PC-3 (cell line): ENCODE measurements around the gene ITPR3. TPM values are rescaled to one million over a fixed set of nuclear protein-coding genes. Genes with fewer than 3 reads are reported as not detected.

Source experiments
- ATAC-seq: fragments of 200-7000 bp; cut with Tn5 transposase; 2 replicates; pipeline ENCODE4 v1.9.1; 2020; ENCODE audit warnings: mild to moderate bottlenecking, moderate library complexity
- BruUV-seq: library from RNA; stranded (reverse); fragments of 400-500 nt; replicated peaks from 2 replicates; lab custom pipeline; 2021; lab: Mats Ljungman, UMichigan
- CTCF ChIA-PET: fragments of 300-600 bp; sonication (Branson Sonifier 250); formaldehyde crosslinking; loops from one replicate; lab custom pipeline; 2022; ENCODE audit warnings: antibody characterized with exemption; lab: Charles Lee
- POLR2A ChIA-PET: fragments of 300-600 bp; sonication (Branson Sonifier 250); formaldehyde crosslinking; loops from one replicate; lab custom pipeline; 2022; ENCODE audit warnings: antibody characterized with exemption; ENCODE audit not compliant: unreplicated experiment; lab: Charles Lee
- DNase-seq: peaks from one replicate; pipeline ENCODE4 v3.0.0-alpha.2; 2015
- H2AFZ ChIP-seq: fragments of 300-600 bp; sonication (generic); 2 replicates; pipeline ENCODE4 v1.6.0; 2016; ENCODE audit warnings: antibody characterized with exemption, low read length
- H3F3A ChIP-seq: fragments of 300-600 bp; sonication (generic); one replicate; pipeline ENCODE4 v1.6.0; 2017; ENCODE audit warnings: antibody characterized with exemption, low read length, control low read depth, mild to moderate bottlenecking; ENCODE audit not compliant: unreplicated experiment
- H3K27ac ChIP-seq: fragments of 300-600 bp; sonication (generic); 2 replicates; pipeline ENCODE4 v1.5.1; 2016; ENCODE audit warnings: mild to moderate bottlenecking, low read length
- H3K27me3 ChIP-seq: fragments of 300-600 bp; sonication (generic); 2 replicates; pipeline ENCODE4 v1.6.1; 2016; ENCODE audit warnings: low read length, mixed read lengths
- H3K36me3 ChIP-seq: fragments of 300-600 bp; sonication (generic); 2 replicates; pipeline ENCODE4 v1.6.1; 2016; ENCODE audit warnings: low read depth, mixed run types, low read length, mixed read lengths
- H3K4me1 ChIP-seq: fragments of 300-600 bp; sonication (generic); 2 replicates; pipeline ENCODE4 v1.5.1; 2016; ENCODE audit warnings: low read length; ENCODE audit not compliant: insufficient read depth
- H3K4me2 ChIP-seq: fragments of 300-600 bp; sonication (generic); 2 replicates; pipeline ENCODE4 v1.6.0; 2016; ENCODE audit warnings: low read length
- H3K4me3 ChIP-seq: fragments of 300-600 bp; sonication (generic); 2 replicates; pipeline ENCODE4 v1.5.1; 2016; ENCODE audit warnings: mild to moderate bottlenecking, low read length, mixed read lengths
- H3K79me2 ChIP-seq: fragments of 300-600 bp; sonication (generic); 2 replicates; pipeline ENCODE4 v1.6.1; 2017; ENCODE audit warnings: low read length, mixed read lengths
- H3K9ac ChIP-seq: fragments of 300-600 bp; sonication (generic); 2 replicates; pipeline ENCODE4 v1.6.0; 2016; ENCODE audit warnings: mild to moderate bottlenecking, low read length
- H3K9me2 ChIP-seq: fragments of 300-600 bp; sonication (generic); replicated peaks from 2 replicates; pipeline ENCODE4 v1.6.1; 2016; ENCODE audit warnings: mixed run types, low read length, mixed read lengths
- H3K9me3 ChIP-seq: fragments of 300-600 bp; sonication (generic); 2 replicates; pipeline ENCODE4 v1.6.1; 2016; ENCODE audit warnings: low read length, mixed read lengths
- H4K20me1 ChIP-seq: fragments of 300-600 bp; sonication (generic); 2 replicates; pipeline ENCODE4 v1.6.1; 2016; ENCODE audit warnings: low read length, mixed read lengths
- EZH2 ChIP-seq: fragments of 300-600 bp; sonication (generic); IDR thresholded peaks from one replicate; pipeline ENCODE4 v1.6.1; 2017; ENCODE audit warnings: antibody characterized with exemption, mild to moderate bottlenecking, low read length; ENCODE audit not compliant: unreplicated experiment
- EZH2phosphoT487 ChIP-seq: fragments of 300-600 bp; sonication (generic); IDR thresholded peaks from 2 replicates; pipeline ENCODE4 v1.6.1; 2018; ENCODE audit warnings: mild to moderate bottlenecking, antibody characterized with exemption, low read length, borderline replicate concordance
- intact Hi-C: fragments of 100-400 bp; cut with micrococcal nuclease; formaldehyde crosslinking; loops from 2 replicates; pipeline ENCODE4 v1.9.0; 2023
- total RNA-seq: library from RNA; depleted of rRNA; stranded (reverse); fragments of >200 nt; gene quantifications from 2 replicates; pipeline ENCODE4 v1.2.3, GENCODE V29; 2014
- TF ChIP-seq, protein P1 (sequence below): fragments of 300-600 bp; sonication (generic); conservative IDR thresholded peaks from 2 replicates; pipeline ENCODE4 v1.5.1; 2017; ENCODE audit warnings: antibody characterized with exemption, low read depth, mild to moderate bottlenecking, low read length

The ITPR3 gene
- total RNA-seq, 1 experiment from 2014 or later, result 41.8 TPM

DNA sequence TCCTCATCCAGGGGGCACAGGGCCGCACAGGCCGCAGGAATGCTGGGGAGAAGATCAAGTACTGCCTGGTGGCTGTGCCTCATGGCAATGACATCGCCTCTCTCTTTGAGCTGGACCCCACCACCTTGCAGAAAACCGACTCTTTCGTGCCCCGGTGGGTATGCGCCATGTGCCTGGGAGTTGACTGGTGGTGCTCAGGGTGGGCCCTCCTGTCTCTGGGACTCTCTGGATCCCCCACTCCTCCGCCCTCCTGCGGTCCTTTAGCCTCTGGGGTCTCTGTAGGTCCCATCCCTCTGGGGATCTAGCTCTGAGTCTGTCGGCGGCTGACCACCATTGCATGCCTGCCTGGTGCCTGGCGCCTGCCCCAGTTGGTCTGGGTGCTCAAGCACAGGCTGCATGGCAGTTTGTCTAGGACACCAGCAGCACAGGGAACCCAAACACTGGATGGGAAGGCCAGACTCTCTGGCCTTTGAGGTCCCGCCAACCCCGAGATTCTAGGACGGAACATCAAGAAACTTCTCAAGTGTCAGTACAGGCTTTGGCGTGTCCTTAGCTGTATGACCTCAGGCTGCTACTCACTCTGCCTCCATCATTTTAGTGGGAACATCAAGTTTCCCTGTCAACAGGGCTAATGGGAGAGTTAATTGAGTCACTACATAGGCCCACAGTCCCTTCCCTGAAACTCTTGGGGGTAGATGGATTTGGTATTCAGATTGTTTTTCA lies 42.8 kb downstream of the ITPR3 start:
- Histone ChIP-seq H3K4me3 (no peak overlapping the region), H3K9me3 (no peaks in the 10 kb centered on the region), H3K4me2 (no peak overlapping the region), H3K27me3 (no peaks in the 10 kb centered on the region), H3K79me2 (no peaks in the 10 kb centered on the region), H3K36me3 (peaks cover 12% of the 10 kb centered on the region), H2AFZ (no peak overlapping the region), H4K20me1 (no peaks in the 10 kb centered on the region), H3K9me2 (no peaks in the 10 kb centered on the region), H3F3A (no peaks in the 10 kb centered on the region), H3K27ac (no peak overlapping the region), H3K9ac (no peak overlapping the region), H3K4me1 (peaks cover 7% of the 10 kb centered on the region)
- intact Hi-C loops, result no loop called here
- CTCF ChIA-PET, result no interaction called here
- ATAC-seq (no peak), DNase-seq (no peak)
- BruUV-seq, result no TSS peak
- POLR2A ChIA-PET, result no interaction called here
- TF ChIP-seq EZH2phosphoT487, result no peak
- TF ChIP-seq, protein P1, sequence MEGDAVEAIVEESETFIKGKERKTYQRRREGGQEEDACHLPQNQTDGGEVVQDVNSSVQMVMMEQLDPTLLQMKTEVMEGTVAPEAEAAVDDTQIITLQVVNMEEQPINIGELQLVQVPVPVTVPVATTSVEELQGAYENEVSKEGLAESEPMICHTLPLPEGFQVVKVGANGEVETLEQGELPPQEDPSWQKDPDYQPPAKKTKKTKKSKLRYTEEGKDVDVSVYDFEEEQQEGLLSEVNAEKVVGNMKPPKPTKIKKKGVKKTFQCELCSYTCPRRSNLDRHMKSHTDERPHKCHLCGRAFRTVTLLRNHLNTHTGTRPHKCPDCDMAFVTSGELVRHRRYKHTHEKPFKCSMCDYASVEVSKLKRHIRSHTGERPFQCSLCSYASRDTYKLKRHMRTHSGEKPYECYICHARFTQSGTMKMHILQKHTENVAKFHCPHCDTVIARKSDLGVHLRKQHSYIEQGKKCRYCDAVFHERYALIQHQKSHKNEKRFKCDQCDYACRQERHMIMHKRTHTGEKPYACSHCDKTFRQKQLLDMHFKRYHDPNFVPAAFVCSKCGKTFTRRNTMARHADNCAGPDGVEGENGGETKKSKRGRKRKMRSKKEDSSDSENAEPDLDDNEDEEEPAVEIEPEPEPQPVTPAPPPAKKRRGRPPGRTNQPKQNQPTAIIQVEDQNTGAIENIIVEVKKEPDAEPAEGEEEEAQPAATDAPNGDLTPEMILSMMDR, result no peak
- no peak for TF ChIP-seq EZH2

DNA sequence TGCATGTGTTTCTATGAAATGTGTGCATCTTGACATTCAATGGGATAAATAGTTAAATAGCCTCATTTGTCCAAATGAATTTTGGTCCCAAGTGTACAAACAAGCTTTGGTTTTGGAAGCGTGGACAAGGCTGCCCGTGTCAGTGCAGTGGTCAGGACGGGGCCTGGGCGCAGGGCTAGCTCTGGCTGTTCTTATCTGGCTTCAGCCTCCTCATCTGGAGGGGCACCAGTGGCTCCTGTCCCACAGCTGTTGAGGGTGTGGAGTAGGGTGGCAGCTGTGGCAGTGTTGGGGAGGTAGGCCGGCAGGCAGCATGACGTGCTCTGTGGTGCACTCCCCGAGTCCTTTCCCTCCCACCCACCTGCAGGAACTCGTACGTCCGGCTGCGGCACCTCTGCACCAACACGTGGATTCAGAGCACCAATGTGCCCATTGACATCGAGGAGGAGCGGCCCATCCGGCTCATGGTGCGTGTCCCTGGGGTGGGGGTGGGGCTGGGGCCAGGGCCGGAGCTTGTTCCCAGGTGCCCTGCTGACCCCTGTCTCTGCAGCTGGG lies 43.5 kb downstream of the ITPR3 start:
- Histone ChIP-seq H3K9ac (no peak overlapping the region), H3K79me2 (no peaks in the 10 kb centered on the region), H3K27me3 (no peaks in the 10 kb centered on the region), H3F3A (no peaks in the 10 kb centered on the region), H3K36me3 (peaks cover 15% of the 10 kb centered on the region), H4K20me1 (no peaks in the 10 kb centered on the region), H3K4me3 (no peak overlapping the region), H3K9me2 (no peaks in the 10 kb centered on the region), H3K27ac (no peak overlapping the region), H3K4me2 (no peak overlapping the region), H3K4me1 (peaks cover 10% of the 10 kb centered on the region), H3K9me3 (no peaks in the 10 kb centered on the region), H2AFZ (no peak overlapping the region)
- ChIA-PET CTCF (no interaction called here), POLR2A (interaction anchor here (0.5 kb wide), 1 partner anchor 58 kb away, joined by 13 read pairs; no protein-coding TSS in a partner anchor)
- ATAC-seq (no peak), DNase-seq (no peak)
- no TSS peak for BruUV-seq
- TF ChIP-seq EZH2phosphoT487 (no peak), EZH2 (no peak)
- TF ChIP-seq, protein P1, result no peak
- intact Hi-C loops, result no loop called here

DNA sequence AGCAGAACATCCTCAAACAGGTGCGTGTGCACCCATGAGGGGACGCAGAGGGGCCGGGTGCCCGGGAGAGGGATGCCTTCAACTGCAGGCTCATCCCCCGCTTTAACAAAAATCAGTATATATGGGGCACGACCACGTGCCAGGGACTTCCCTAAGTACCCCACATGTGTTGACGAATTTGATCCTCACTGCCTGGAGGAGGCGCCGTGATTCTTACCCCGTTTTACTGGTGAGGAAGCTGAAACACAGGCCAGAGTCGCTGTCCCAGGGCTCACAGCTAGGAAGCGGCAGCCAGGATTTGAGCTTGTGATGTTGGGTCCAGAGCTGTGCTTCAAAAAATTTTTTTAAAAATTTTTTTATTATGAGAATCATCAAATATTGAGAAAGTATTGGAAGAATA lies 44.8 kb downstream of the ITPR3 start:
- no peak for DNase-seq
- Histone ChIP-seq H3K79me2 (no peaks in the 10 kb centered on the region), H3K9ac (no peak overlapping the region), H3K9me2 (no peaks in the 10 kb centered on the region), H3K27me3 (no peaks in the 10 kb centered on the region), H3K36me3 (peaks cover 20% of the 10 kb centered on the region), H2AFZ (no peak overlapping the region), H4K20me1 (no peaks in the 10 kb centered on the region), H3K4me2 (no peak overlapping the region), H3F3A (no peaks in the 10 kb centered on the region), H3K4me3 (no peak overlapping the region), H3K27ac (no peak overlapping the region), H3K9me3 (no peaks in the 10 kb centered on the region), H3K4me1 (peaks cover 10% of the 10 kb centered on the region)
- no peak for ATAC-seq
- intact Hi-C loops, result no loop called here
- CTCF ChIA-PET, result interaction anchor here (0.6 kb wide), 1 partner anchor 89 kb away, joined by 3 read pairs; no protein-coding TSS in a partner anchor
- no TSS peak for BruUV-seq
- TF ChIP-seq, protein P1, result 0 out of 2 replicates have a peak, but pooled peaks have one; percentile 15
- no peak for TF ChIP-seq EZH2phosphoT487
- POLR2A ChIA-PET, result no interaction called here
